Endometrium (tissue), 2 donors: ENCODE data around the gene DAPK1.
"Not testable (repeated sequence)": the region's sequence is repeated elsewhere in the genome, so short reads cannot be mapped to it uniquely, and the experiment has no call there.

Experiments
- FAIRE-seq: peaks from 2 replicates; lab custom pipeline; 2012; peaks lifted over from hg19 to GRCh38; lab: Jason Lieb, UNC
- donor health status: control.
- donor health status: control.

DAPK1 gene

GRCh38 chr9:87742813-87743428 is 245.3 kb downstream of the DAPK1 start:
- FAIRE-seq: no peak

DNA sequence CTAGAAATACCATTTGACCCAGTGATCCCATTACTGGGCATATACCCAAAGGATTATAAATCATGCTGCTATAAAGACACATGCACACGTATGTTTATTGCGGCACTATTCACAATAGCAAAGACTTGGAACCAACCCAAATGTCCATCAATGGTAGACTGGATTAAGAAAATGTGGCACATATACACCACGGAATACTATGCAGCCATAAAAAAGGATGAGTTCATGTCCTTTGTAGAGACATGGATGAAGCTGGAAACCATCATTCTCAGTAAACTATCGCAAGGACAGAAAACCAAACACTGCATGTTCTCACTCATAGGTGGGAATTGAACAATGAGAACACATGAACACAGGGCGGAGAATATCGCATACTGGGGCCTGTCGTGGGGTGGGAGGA is 246.6 kb downstream of the DAPK1 start:
- not testable (repeated sequence) for FAIRE-seq

DNA sequence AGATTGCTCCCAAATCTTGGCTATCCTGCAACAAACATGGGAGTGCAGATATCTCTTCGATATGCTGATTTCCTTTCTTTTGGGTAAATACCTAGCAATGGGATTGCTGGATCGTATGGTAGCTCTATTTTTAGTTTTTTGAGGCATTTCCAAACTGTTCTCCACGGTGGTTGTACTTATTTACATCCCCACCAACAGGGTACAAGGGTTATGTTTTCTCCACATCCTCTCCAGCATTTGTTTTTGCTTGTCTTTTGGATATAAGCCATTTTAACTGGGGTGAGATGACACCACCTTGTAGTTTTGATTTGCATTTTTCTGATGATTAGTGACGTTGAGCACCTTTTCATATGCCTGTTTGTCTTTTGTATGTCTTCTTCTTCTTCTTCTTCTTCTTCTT is 248.5 kb downstream of the DAPK1 start:
- FAIRE-seq: no peak

- no peak for FAIRE-seq
Observed at GRCh38 chr9:87748881-87749280, 251.2 kb downstream of the DAPK1 start.

- no peak for FAIRE-seq
Observed at GRCh38 chr9:87749335-87750035, 251.8 kb downstream of the DAPK1 start.

GRCh38 chr9:87750726-87751125 is 253.1 kb downstream of the DAPK1 start:
- FAIRE-seq: no peak

DNA sequence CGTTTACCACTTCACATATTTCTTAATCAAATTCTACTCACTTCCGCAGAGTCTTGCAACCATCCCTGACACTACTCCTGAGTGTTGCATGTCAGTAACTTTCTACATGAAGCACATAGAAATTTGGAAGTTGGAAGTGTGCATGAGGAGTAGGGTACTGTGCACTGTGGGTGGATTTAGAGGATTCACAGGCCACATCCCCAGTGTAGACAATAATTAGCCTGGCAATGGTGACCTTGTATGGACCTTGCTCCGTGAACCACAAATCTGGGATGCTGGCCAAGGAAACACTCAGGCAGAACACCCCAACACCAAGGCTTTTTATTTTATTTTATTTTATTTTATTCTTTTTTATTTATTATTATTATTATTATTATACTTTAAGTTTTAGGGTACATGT is 253.8 kb downstream of the DAPK1 start:
- no peak for FAIRE-seq

DNA sequence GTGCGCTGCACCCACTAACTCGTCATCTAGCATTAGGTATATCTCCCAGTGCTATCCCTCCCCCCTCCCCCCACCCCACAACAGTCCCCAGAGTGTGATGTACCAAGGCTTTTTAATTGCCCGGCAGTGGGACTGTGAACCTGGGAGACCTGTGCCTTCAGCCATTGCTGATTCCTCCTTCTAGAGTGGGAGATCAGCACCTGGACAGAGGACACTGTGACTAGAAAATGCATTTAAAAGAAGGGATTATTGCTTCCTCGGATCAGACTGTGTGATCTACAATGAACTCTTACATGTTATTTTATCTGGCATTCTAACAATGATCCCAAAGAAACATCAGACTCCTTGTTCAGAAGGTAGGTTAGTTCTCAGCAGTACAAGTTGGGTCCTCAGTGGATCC is 254.2 kb downstream of the DAPK1 start:
- FAIRE-seq: no peak

DNA sequence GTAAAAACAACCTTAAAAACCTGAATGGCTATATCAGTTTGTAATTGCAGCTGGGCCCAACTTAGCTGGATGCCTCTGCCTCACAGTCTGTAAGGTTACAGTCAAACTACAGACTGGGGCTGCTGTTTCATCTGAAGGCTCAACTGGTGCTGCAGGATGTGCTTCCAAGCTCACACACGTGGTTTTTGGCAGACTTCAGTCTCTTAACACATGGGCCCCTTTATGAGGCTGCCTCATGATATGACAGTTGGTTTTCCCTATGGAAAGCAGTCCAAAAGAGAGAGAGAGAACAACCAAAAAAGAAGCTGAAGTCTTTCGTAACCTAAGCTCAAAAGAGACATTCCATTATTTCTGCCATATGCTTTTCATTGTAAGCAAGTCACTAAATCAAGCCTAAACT is 255.6 kb downstream of the DAPK1 start:
- FAIRE-seq: no peak
